ACC112 (cell line): ENCODE measurements around the gene GBA2.

ENCODE experiments used
- H2AFZ ChIP-seq: fragments of 200-600 bp; sonication (generic); one replicate; pipeline ENCODE4 v1.6.0; 2017; ENCODE audit warnings: antibody characterized with exemption, low read length; ENCODE audit not compliant: unreplicated experiment
- H3K27ac ChIP-seq: fragments of 200-600 bp; sonication (generic); 2 replicates; pipeline ENCODE4 v1.5.1; 2014; ENCODE audit warnings: low read depth, mild to moderate bottlenecking, antibody characterized with exemption, low read length, moderate library complexity
- H3K27me3 ChIP-seq: fragments of 200-600 bp; sonication (generic); 2 replicates; pipeline ENCODE4 v1.6.1; 2014; ENCODE audit warnings: mild to moderate bottlenecking, antibody characterized with exemption, low read length, moderate library complexity, mixed read lengths; ENCODE audit not compliant: insufficient read depth
- H3K36me3 ChIP-seq: fragments of 200-600 bp; sonication (generic); 2 replicates; pipeline ENCODE4 v1.6.1; 2016; ENCODE audit warnings: mild to moderate bottlenecking, antibody characterized with exemption, low read length, moderate library complexity, mixed read lengths; ENCODE audit not compliant: insufficient read depth
- H3K4me1 ChIP-seq: fragments of 200-600 bp; sonication (generic); one replicate; pipeline ENCODE4 v1.6.1; 2016; ENCODE audit warnings: low read length, mixed read lengths; ENCODE audit not compliant: insufficient read depth, unreplicated experiment, control insufficient read depth
- H3K4me3 ChIP-seq: fragments of 200-600 bp; sonication (generic); 2 replicates; pipeline ENCODE4 v1.5.1; 2014; ENCODE audit warnings: mild to moderate bottlenecking, low read depth, low read length
- H3K79me2 ChIP-seq: fragments of 200-600 bp; sonication (generic); one replicate; pipeline ENCODE4 v1.6.0; 2016; ENCODE audit warnings: low read length; ENCODE audit not compliant: control insufficient read depth, unreplicated experiment, insufficient read depth

GBA2 gene

DNA sequence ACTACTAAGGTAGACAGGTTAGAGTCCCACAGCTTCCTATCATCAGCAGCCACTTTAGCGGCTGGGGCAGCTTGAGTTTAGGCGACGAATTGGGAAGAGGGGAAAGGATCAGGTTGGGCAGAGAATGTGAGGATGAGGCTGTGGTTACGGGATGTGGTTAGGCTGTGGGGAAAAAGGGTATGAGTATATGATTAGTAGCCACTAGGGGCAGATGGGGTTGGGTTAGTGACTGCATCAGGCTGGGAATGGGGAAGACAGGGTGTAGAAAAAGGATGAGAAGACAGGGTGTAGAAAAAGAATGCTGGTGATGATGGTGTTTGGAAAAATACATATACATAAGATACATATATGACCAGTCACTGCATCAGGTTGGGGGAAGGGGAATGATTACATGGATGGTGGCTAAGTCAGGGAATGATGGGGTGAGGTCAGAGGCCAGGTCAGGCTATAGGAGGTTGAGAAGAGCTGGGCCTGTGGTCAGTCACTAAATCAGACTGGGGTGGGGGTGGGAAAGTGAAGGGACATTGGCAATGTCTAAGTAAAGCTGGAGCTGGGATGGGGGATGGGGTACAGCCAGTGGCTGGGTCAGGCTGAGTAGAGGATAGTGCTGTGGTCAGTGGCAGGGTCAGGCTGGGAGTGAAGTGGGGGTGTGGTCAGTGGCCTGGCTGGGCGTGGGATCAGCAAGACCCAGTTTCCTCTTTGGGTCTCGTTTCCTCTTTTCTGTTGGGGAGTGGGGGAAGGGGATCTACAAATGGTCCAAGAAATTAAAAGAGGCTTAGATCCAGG is 19.1 kb downstream of the GBA2 start:
- Histone ChIP-seq H3K27ac (peak overlapping the region; percentile 87), H2AFZ (no peak overlapping the region), H3K79me2 (peaks cover 90% of the 10 kb centered on the region), H3K4me3 (peak overlapping the region; percentile 86), H3K36me3 (peaks cover 9% of the 10 kb centered on the region), H3K27me3 (no peaks in the 10 kb centered on the region), H3K4me1 (peaks cover 54% of the 10 kb centered on the region)

- Histone ChIP-seq H3K27me3 (no peaks in the 10 kb centered on the region), H3K4me1 (peaks cover 50% of the 10 kb centered on the region), H3K36me3 (peaks cover 16% of the 10 kb centered on the region), H3K4me3 (peak overlapping the region; percentile 86), H3K27ac (peak overlapping the region; percentile 87), H2AFZ (no peak overlapping the region), H3K79me2 (peaks cover 90% of the 10 kb centered on the region)
These were observed 19.9 kb downstream of the GBA2 start for GRCh38 chr9:35729101-35729500.

DNA sequence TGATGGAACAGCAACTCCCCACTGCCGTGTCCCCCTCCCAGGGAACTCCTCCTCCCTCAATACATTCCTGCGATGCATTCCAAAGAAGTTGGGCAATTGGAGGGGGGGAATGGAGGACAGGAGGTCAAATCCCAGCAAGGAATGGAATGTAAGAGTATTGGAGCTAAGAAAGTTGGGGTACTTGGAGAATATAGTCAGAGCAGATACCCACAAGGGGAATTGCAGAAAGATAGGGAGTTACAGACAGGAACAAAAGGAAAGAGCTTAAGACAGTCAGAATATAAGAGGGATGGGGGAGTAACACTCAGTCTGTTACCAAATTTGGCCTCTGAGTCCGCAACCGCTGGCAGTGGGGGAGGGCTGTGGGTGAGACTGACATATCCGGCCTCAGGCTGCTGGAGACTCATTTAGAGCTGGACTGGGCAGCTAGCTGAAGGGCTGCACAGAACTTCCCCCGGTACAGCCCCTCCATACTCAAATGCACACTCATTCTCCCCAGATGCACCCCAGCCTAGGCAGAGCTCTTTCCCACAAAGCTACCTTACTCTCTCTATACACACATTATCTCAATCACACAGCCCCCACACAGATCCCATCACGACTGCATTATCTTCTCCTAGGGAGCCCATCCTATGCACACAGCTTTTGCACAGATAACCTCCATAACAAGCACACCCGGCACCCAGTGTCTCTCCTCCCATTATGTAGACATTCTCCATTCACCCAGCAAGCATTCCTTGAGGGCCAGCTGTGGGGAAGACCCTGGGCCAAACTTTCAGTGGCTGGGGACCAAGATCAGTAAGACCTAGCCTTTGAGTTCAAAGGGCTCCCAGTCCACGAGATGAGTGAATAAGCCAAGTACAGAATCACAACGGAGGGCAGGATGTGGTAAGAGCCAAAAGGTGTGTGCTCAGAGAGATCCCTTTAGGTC is 20.7 kb downstream of the GBA2 start:
- H3K36me3 ChIP-seq: peaks cover 23% of the 10 kb centered on the region
- H3K4me1 ChIP-seq: peaks cover 42% of the 10 kb centered on the region
- H3K27ac ChIP-seq: peak overlapping the region; percentile 87
- H3K27me3 ChIP-seq: no peaks in the 10 kb centered on the region
- peak overlapping the region; percentile 86 for H3K4me3 ChIP-seq
- peaks cover 89% of the 10 kb centered on the region for H3K79me2 ChIP-seq
- no peak overlapping the region for H2AFZ ChIP-seq

DNA sequence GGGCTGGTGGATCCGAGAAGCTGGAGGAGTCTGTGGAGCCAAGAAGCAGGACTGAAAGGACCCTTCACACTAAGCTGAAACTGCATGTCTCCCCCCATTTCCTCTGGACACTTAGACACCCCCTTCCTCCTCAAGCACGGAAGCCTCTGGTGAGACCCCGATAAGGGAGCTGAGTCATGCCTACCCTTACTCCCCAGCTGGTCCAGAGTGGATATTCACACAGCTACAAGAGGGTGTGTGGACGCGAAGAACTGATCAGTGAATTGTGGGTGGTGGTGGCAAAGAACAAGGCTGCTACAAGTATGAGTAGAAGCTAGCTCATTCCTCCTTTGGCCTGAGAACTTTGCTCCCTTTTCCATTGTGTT is 21.4 kb downstream of the GBA2 start:
- Histone ChIP-seq H3K79me2 (peaks cover 84% of the 10 kb centered on the region), H3K27ac (peak overlapping the region; percentile 87), H2AFZ (no peak overlapping the region), H3K36me3 (peaks cover 23% of the 10 kb centered on the region), H3K4me1 (peaks cover 42% of the 10 kb centered on the region), H3K4me3 (peak overlapping the region; percentile 86), H3K27me3 (no peaks in the 10 kb centered on the region)

DNA sequence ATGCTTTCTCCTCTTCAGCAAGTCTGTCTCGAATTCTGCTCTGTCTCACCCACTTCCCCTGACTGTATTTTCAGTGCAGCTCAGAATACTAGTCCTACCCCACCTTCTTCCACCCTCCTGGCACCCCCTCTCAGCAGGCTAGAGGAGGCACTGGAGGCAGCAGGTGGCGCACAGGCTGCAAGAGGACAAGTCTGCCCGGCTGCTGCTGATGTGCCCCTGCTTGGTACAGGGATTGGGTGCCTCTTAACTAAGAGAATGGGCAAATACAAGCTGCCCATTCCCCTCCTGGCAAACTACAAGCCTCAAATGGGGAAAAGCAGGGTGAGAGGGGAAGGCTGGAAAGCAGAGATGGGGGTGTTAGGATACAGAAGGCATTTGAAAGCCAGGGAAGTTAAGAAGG is 22.1 kb downstream of the GBA2 start:
- Histone ChIP-seq H3K36me3 (peaks cover 29% of the 10 kb centered on the region), H3K4me1 (peaks cover 42% of the 10 kb centered on the region), H3K4me3 (peak overlapping the region; percentile 86), H3K27me3 (no peaks in the 10 kb centered on the region), H2AFZ (no peak overlapping the region), H3K79me2 (peaks cover 89% of the 10 kb centered on the region), H3K27ac (peak overlapping the region; percentile 87)

DNA sequence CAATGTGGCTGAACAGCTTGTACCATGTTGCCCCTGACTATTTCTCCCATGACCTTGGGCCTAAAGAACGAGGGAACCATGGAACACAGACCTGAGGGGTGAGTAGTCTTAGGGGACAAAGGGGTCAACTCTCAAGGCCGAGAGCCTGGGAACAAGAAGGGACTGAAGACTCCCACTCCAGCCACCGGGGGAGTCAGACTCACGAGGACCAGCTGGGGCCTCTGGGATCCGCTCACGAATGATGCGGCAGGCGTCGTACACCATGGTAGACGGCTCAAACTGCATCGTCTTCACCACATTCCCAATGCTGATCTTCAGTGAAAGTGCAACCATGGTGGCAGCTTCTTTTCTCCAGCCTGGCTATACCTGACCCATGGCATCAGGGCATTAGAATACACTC is 23.7 kb downstream of the GBA2 start:
- Histone ChIP-seq H3K4me3 (no peak overlapping the region), H3K4me1 (peaks cover 40% of the 10 kb centered on the region), H3K27ac (no peak overlapping the region), H3K27me3 (no peaks in the 10 kb centered on the region), H3K79me2 (peaks cover 78% of the 10 kb centered on the region), H2AFZ (no peak overlapping the region), H3K36me3 (peaks cover 44% of the 10 kb centered on the region)

DNA sequence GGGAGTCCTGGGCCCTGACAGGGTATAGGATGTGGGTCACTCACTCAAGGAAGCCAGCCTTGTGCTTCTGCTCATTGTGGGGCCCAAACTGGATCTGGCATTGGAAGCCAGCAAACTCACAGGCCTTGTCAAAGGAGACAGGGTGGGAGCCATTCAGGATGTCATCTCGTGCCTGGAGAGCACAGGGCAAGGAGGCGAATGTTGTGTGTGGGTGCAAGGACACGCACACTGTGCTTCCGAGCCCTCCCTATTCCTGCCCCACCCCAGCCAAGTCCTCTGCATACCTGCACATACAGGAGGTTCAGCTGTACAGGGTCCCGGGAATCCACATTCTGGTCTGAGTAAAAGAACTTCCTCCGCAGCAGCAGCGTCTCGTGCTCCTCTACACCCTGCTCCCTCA is 25.1 kb downstream of the GBA2 start:
- Histone ChIP-seq H3K4me3 (no peak overlapping the region), H3K27ac (no peak overlapping the region), H3K27me3 (no peaks in the 10 kb centered on the region), H3K79me2 (peaks cover 64% of the 10 kb centered on the region), H3K36me3 (peaks cover 54% of the 10 kb centered on the region), H2AFZ (no peak overlapping the region), H3K4me1 (peaks cover 26% of the 10 kb centered on the region)

GRCh38 chr9:35723426-35723825 is 25.6 kb downstream of the GBA2 start:
- no peak overlapping the region for H3K4me3 ChIP-seq
- no peak overlapping the region for H3K27ac ChIP-seq
- no peak overlapping the region for H2AFZ ChIP-seq
- H3K27me3 ChIP-seq: no peaks in the 10 kb centered on the region
- H3K36me3 ChIP-seq: peaks cover 59% of the 10 kb centered on the region
- H3K4me1 ChIP-seq: peaks cover 21% of the 10 kb centered on the region
- H3K79me2 ChIP-seq: peaks cover 62% of the 10 kb centered on the region

DNA sequence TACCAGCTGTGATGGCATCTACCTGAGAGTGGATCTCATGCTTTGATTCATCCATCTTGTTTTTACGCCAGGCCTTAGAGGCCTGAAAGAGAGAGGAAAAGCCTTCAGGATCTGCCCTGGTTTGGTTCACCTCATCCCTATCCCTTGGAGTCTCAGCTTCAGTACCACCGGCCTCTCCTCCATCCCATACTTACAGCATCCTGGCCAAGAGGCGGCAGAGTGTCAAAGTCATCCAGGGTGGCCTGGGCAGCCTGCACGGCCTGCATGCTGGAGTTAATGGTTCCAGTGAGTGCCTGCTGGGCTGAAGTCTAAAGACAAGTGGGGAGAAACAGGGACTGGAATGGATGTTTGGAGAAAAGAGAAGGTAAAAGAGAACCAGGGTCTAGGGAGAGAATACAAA is 29.5 kb downstream of the GBA2 start:
- Histone ChIP-seq H3K27ac (no peak overlapping the region; the same call in 1 of the 2 replicates), H3K4me1 (no peaks in the 10 kb centered on the region), H2AFZ (no peak overlapping the region), H3K79me2 (peaks cover 30% of the 10 kb centered on the region), H3K27me3 (no peaks in the 10 kb centered on the region), H3K36me3 (peaks cover 74% of the 10 kb centered on the region), H3K4me3 (no peak overlapping the region)

- Histone ChIP-seq H3K4me1 (no peaks in the 10 kb centered on the region), H2AFZ (no peak overlapping the region), H3K27ac (peak overlapping the region; percentile 15; the same call in 1 of the 2 replicates), H3K27me3 (no peaks in the 10 kb centered on the region), H3K79me2 (peaks cover 24% of the 10 kb centered on the region), H3K36me3 (peaks cover 71% of the 10 kb centered on the region), H3K4me3 (no peak overlapping the region)
These were observed 30.1 kb downstream of the GBA2 start for GRCh38 chr9:35718721-35719511.
